ENCODE data around the gene CATSPER1. TPM values are rescaled to one million over a fixed set of nuclear protein-coding genes. Genes with fewer than 3 reads are reported as not detected.

CATSPER1 gene
- total RNA-seq: not detected

DNA sequence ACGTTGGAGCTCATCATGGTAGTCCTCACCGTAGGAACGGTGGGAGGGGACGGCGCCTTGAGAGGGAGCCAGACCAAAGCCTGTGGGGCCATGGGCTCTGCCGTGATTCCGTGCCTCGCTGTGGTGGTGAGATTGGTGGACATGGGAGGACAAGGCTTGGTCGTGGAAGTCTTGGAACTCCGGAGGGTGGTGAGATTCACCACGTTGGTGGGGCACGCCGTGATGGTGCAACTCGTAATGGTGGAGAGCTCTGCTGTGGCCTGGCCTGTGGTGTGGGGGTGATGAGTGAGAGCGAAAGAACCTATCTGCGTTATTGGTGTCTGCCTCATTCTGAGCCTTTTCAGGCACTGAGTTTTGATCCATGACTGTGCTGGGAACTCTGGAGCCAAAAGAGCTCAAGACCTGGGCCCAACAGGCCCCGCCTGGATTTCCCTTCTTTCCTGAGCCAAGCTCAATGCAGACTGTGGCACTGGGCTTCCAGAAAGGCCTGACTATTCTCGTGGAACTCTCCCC is at the start of gene CATSPER1:
Gene CATSPER1, minus strand, starts transcription at position 463 of the 513 bp plus-strand sequence. Its CDS starts 100 bp downstream, at position 363.
- peaks cover 4% of the 10 kb centered on the region for H3K4me1 ChIP-seq
- H3K27ac ChIP-seq: no peak within 1 kb of the TSS
- TF ChIP-seq POLR2A (IDR thresholded peaks at IDR 0.05) (no peak), POLR2AphosphoS5 (IDR thresholded peaks at IDR 0.05; ENCODE audit: insufficient read depth in 1 of 2, low read depth in 1 of 2) (no peak)
- TF ChIP-seq, protein P1, sequence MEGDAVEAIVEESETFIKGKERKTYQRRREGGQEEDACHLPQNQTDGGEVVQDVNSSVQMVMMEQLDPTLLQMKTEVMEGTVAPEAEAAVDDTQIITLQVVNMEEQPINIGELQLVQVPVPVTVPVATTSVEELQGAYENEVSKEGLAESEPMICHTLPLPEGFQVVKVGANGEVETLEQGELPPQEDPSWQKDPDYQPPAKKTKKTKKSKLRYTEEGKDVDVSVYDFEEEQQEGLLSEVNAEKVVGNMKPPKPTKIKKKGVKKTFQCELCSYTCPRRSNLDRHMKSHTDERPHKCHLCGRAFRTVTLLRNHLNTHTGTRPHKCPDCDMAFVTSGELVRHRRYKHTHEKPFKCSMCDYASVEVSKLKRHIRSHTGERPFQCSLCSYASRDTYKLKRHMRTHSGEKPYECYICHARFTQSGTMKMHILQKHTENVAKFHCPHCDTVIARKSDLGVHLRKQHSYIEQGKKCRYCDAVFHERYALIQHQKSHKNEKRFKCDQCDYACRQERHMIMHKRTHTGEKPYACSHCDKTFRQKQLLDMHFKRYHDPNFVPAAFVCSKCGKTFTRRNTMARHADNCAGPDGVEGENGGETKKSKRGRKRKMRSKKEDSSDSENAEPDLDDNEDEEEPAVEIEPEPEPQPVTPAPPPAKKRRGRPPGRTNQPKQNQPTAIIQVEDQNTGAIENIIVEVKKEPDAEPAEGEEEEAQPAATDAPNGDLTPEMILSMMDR (IDR thresholded peaks at IDR 0.05): no peak
- intact Hi-C loops (cut with DNase I): no loop called here
- H3K36me3 ChIP-seq: no peaks in the 10 kb centered on the region
- H3K27me3 ChIP-seq: no peaks in the 10 kb centered on the region
- no peak for DNase-seq (ENCODE audit: extremely low spot score in 2 of 2)
- H3K4me3 ChIP-seq: no peak within 1 kb of the TSS
- H3K9me3 ChIP-seq: no peaks in the 10 kb centered on the region

GRCh38 chr11:66075273-66075672 is 49.0 kb upstream of the CATSPER1 start:
- H3K27me3 ChIP-seq: no peaks in the 10 kb centered on the region

GRCh38 chr11:66073669-66074068 is 47.4 kb upstream of the CATSPER1 start:
- no peak for DNase-seq (ENCODE audit: extremely low spot score in 2 of 2)
- Histone ChIP-seq H3K36me3 (peaks cover 0 to 9% of the 10 kb centered on the region in 2 donors), H3K9me3 (no peaks in the 10 kb centered on the region), H3K27ac (no peak overlapping the region), H3K27me3 (no peaks in the 10 kb centered on the region), H3K4me1 (peaks cover 35% of the 10 kb centered on the region), H3K4me3 (no peak overlapping the region)
- no peak for TF ChIP-seq POLR2A (IDR thresholded peaks at IDR 0.05)
- no peak for TF ChIP-seq POLR2AphosphoS5 (IDR thresholded peaks at IDR 0.05; ENCODE audit: insufficient read depth in 1 of 2, low read depth in 1 of 2)
- TF ChIP-seq, protein P1 (IDR thresholded peaks at IDR 0.05): no peak
- intact Hi-C loops (cut with DNase I): no loop called here

More at GRCh38 chr11:66075273-66075672, 49.0 kb upstream of the CATSPER1 start:
- H3K9me3 ChIP-seq: no peaks in the 10 kb centered on the region
- TF ChIP-seq POLR2A (IDR thresholded peaks at IDR 0.05) (no peak), POLR2AphosphoS5 (IDR thresholded peaks at IDR 0.05; ENCODE audit: insufficient read depth in 1 of 2, low read depth in 1 of 2) (no peak)
- TF ChIP-seq, protein P1 (IDR thresholded peaks at IDR 0.05): no peak
- no peak overlapping the region for H3K27ac ChIP-seq
- peaks cover 0 to 9% of the 10 kb centered on the region in 2 donors for H3K36me3 ChIP-seq
- intact Hi-C loops (cut with DNase I): no loop called here
- peaks cover 39% of the 10 kb centered on the region for H3K4me1 ChIP-seq
- H3K4me3 ChIP-seq: no peak overlapping the region
- no peak for DNase-seq (ENCODE audit: extremely low spot score in 2 of 2)

DNA sequence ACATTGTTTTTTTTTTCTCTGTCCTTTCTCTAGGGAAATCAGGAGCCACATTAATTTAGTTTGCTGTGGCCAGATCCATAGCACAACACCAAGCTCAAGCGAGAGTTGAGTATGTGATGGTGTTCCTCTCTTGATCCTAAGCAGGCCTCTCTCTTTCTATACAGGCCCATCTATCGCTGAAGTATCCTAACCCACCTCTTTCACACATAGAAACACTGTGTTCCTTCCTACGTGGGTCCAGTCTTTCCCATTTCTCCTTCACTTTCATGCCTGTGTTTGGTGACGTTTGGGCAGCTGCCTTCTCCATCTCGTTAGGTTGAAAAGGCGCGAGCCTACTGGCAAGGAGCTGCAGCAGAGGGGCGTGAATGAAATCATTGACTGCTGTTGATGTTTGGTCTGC is 46.2 kb upstream of the CATSPER1 start:
- DNase-seq (ENCODE audit: extremely low spot score in 2 of 2): no peak
- TF ChIP-seq, protein P1 (IDR thresholded peaks at IDR 0.05): no peak
- TF ChIP-seq POLR2AphosphoS5 (IDR thresholded peaks at IDR 0.05; ENCODE audit: insufficient read depth in 1 of 2, low read depth in 1 of 2): no peak
- Histone ChIP-seq H3K36me3 (peaks cover 0 to 17% of the 10 kb centered on the region in 2 donors), H3K27ac (no peak overlapping the region), H3K4me1 (peaks cover 42% of the 10 kb centered on the region), H3K27me3 (no peaks in the 10 kb centered on the region), H3K4me3 (no peak overlapping the region), H3K9me3 (no peaks in the 10 kb centered on the region)
- intact Hi-C loops (cut with DNase I): no loop called here

DNA sequence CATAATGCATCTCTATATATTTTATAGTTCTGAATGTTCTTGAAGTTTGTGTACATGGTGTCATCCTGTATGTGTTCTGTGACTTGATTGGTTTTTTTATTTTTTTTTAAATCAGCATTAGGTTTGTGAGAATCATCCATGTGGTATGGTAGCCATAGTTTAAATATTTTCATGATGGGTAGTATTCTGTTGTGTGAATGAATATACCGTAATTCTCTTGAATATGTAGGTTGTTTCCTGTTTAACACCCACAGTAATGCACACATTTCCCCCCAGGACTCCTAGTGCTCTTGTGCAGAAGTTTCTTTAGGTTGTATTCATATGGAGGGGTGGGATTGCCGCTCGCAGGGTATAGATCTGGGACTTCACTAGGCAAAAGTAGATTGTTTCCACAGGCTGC is 45.8 kb upstream of the CATSPER1 start:
- no peak for TF ChIP-seq POLR2AphosphoS5 (IDR thresholded peaks at IDR 0.05; ENCODE audit: insufficient read depth in 1 of 2, low read depth in 1 of 2)
- no peak for TF ChIP-seq POLR2A (IDR thresholded peaks at IDR 0.05)
- TF ChIP-seq, protein P1 (IDR thresholded peaks at IDR 0.05): no peak
- intact Hi-C loops (cut with DNase I): no loop called here
- peaks cover 0 to 21% of the 10 kb centered on the region in 2 donors for H3K36me3 ChIP-seq
- H3K9me3 ChIP-seq: no peaks in the 10 kb centered on the region
- H3K4me1 ChIP-seq: peaks cover 42% of the 10 kb centered on the region
- H3K27ac ChIP-seq: no peak overlapping the region
- DNase-seq (ENCODE audit: extremely low spot score in 2 of 2): no peak
- H3K4me3 ChIP-seq: no peak overlapping the region
- H3K27me3 ChIP-seq: no peaks in the 10 kb centered on the region

Data from vagina (tissue), 2 donors.